ENCODE results near the gene SYNGR1. TPM values are rescaled to one million over a fixed set of nuclear protein-coding genes. Genes with fewer than 3 reads are reported as not detected.
"Not testable (repeated sequence)": the region's sequence is repeated elsewhere in the genome, so short reads cannot be mapped to it uniquely, and the experiment has no call there.

SYNGR1 gene
- total RNA-seq, 2 donors from 2014 or later = 12.8 to 15.2 TPM

- DNase-seq (ENCODE audit: low spot score) = peak; percentile 88
- intact Hi-C loops (cut with DNase I) = no loop called here
Measured at GRCh38 chr22:39388261-39389011, 38.6 kb downstream of the SYNGR1 start.

- no peak for DNase-seq (ENCODE audit: low spot score)
- intact Hi-C loops (cut with DNase I) = no loop called here
Measured at GRCh38 chr22:39389420-39389819, 39.6 kb downstream of the SYNGR1 start.

- intact Hi-C loops (cut with DNase I) = no loop called here
- no peak for DNase-seq (ENCODE audit: low spot score)
Measured at GRCh38 chr22:39392341-39392948, 42.7 kb downstream of the SYNGR1 start.

- intact Hi-C loops (cut with DNase I) = no loop called here
Measured at GRCh38 chr22:39395936-39396796, 46.4 kb downstream of the SYNGR1 start.

GRCh38 chr22:39396797-39397195 lies 47.0 kb downstream of the SYNGR1 start:
- intact Hi-C loops (cut with DNase I) = no loop called here
- DNase-seq (ENCODE audit: low spot score) = no peak

More at GRCh38 chr22:39395936-39396796, 46.4 kb downstream of the SYNGR1 start:
- DNase-seq (ENCODE audit: low spot score) = no peak

- intact Hi-C loops (cut with DNase I) = loop anchor here in 1 of 2 donors (5.0 kb wide), 1 partner anchor 116 kb away; no protein-coding TSS in a partner anchor
Measured at GRCh38 chr22:39401301-39401631, 51.5 kb downstream of the SYNGR1 start.

GRCh38 chr22:39405346-39406085 lies 55.7 kb downstream of the SYNGR1 start:
- DNase-seq (ENCODE audit: low spot score) = peak; percentile 90
- intact Hi-C loops (cut with DNase I) = loop anchor here in 1 of 2 donors (1.0 kb wide), 1 partner anchor 32 kb away; no protein-coding TSS in a partner anchor

More at GRCh38 chr22:39401301-39401631, 51.5 kb downstream of the SYNGR1 start:
- no peak for DNase-seq (ENCODE audit: low spot score)

GRCh38 chr22:39408173-39408572 lies 58.4 kb downstream of the SYNGR1 start:
- intact Hi-C loops (cut with DNase I) = no loop called here
- DNase-seq (ENCODE audit: low spot score) = no peak

- peak; percentile 41 for DNase-seq (ENCODE audit: low spot score)
- intact Hi-C loops (cut with DNase I) = no loop called here
Measured at GRCh38 chr22:39408807-39409206, 59.0 kb downstream of the SYNGR1 start.

GRCh38 chr22:39409516-39410029 lies 59.8 kb downstream of the SYNGR1 start:
- intact Hi-C loops (cut with DNase I) = no loop called here
- DNase-seq (ENCODE audit: low spot score) = peak; percentile 36

- intact Hi-C loops (cut with DNase I) = no loop called here
- DNase-seq (ENCODE audit: low spot score) = no peak
Measured at GRCh38 chr22:39410264-39410663, 60.5 kb downstream of the SYNGR1 start.

GRCh38 chr22:39411828-39412365 lies 62.1 kb downstream of the SYNGR1 start:
- DNase-seq (ENCODE audit: low spot score); intact Hi-C loops (cut with DNase I): not testable (repeated sequence)

- DNase-seq (ENCODE audit: low spot score); intact Hi-C loops (cut with DNase I): not testable (repeated sequence)
Measured at GRCh38 chr22:39413204-39413603, 63.4 kb downstream of the SYNGR1 start.

GRCh38 chr22:39414377-39414776 lies 64.6 kb downstream of the SYNGR1 start:
- intact Hi-C loops (cut with DNase I) = no loop called here
- DNase-seq (ENCODE audit: low spot score) = peak; percentile 69

- peak; percentile 57 for DNase-seq (ENCODE audit: low spot score)
- intact Hi-C loops (cut with DNase I) = no loop called here
Measured at GRCh38 chr22:39414886-39415285, 65.1 kb downstream of the SYNGR1 start.

- intact Hi-C loops (cut with DNase I) = no loop called here
- peak; percentile 52 for DNase-seq (ENCODE audit: low spot score)
Measured at GRCh38 chr22:39415506-39415905, 65.7 kb downstream of the SYNGR1 start.

GRCh38 chr22:39416319-39416718 lies 66.5 kb downstream of the SYNGR1 start:
- intact Hi-C loops (cut with DNase I) = no loop called here

GRCh38 chr22:39417641-39418040 lies 67.8 kb downstream of the SYNGR1 start:
- peak; percentile 68 for DNase-seq (ENCODE audit: low spot score)
- intact Hi-C loops (cut with DNase I) = no loop called here

More at GRCh38 chr22:39416319-39416718, 66.5 kb downstream of the SYNGR1 start:
- DNase-seq (ENCODE audit: low spot score) = peak; percentile 51

GRCh38 chr22:39418696-39419095 lies 68.9 kb downstream of the SYNGR1 start:
- DNase-seq (ENCODE audit: low spot score) = peak; percentile 19
- intact Hi-C loops (cut with DNase I) = no loop called here

Data from posterior vena cava (tissue), 2 donors.